DND-41 (cell line): Measurements from ENCODE around the gene OPRL1.

Experiments
- CTCF ChIP-seq: IDR thresholded peaks from 2 replicates; pipeline ENCODE4 v1.5.1; 2012; ENCODE audit warnings: borderline replicate concordance, low read length, moderate library complexity, mild to moderate bottlenecking; ENCODE audit not compliant: poor library complexity, severe bottlenecking; ENCODE audit errors: extremely low read depth
- EZH2 ChIP-seq: IDR thresholded peaks from 3 replicates; pipeline ENCODE4 v1.6.1; 2012; ENCODE audit warnings: borderline replicate concordance, low read depth, mild to moderate bottlenecking, moderate library complexity, low read length, inconsistent platforms; ENCODE audit not compliant: severe bottlenecking

GRCh38 chr20:64115171-64115911 is 35.5 kb downstream of the OPRL1 start:
- TF ChIP-seq CTCF: no peak
- no peak for TF ChIP-seq EZH2
